Anterior cingulate cortex (tissue), 58 donors: ENCODE data around the gene CHCHD1.
"Not testable (repeated sequence)": the region's sequence is repeated elsewhere in the genome, so short reads cannot be mapped to it uniquely, and the experiment has no call there.

Experiments
- DNase-seq, 58 donors: peaks; one replicate each; lab custom pipeline; 2025; lab: John Stamatoyannopoulos, UW

CHCHD1 gene

GRCh38 chr10:73789659-73790055 lies 7.8 kb downstream of the CHCHD1 start:
- no peak for DNase-seq

- DNase-seq: no peak
Measured at GRCh38 chr10:73790886-73791625, 9.2 kb downstream of the CHCHD1 start.

GRCh38 chr10:73791871-73792400 lies 10.1 kb downstream of the CHCHD1 start:
- DNase-seq: no peak

GRCh38 chr10:73793456-73793855 lies 11.6 kb downstream of the CHCHD1 start:
- DNase-seq: no peak

GRCh38 chr10:73795491-73795890 lies 13.6 kb downstream of the CHCHD1 start:
- not testable (repeated sequence) for DNase-seq

- DNase-seq: not testable (repeated sequence)
Measured at GRCh38 chr10:73796035-73796434, 14.2 kb downstream of the CHCHD1 start.

- no peak for DNase-seq
Measured at GRCh38 chr10:73796766-73797165, 14.9 kb downstream of the CHCHD1 start.

GRCh38 chr10:73797324-73798025 lies 15.6 kb downstream of the CHCHD1 start:
- no peak for DNase-seq

- DNase-seq: no peak
Measured at GRCh38 chr10:73798087-73798486, 16.2 kb downstream of the CHCHD1 start.

GRCh38 chr10:73798927-73799560 lies 17.2 kb downstream of the CHCHD1 start:
- DNase-seq: no peak

- no peak for DNase-seq
Measured at GRCh38 chr10:73799899-73800559, 18.2 kb downstream of the CHCHD1 start.

- peak in 3 of 58 donors; percentile 13 to 48 (median 45) for DNase-seq
Measured at GRCh38 chr10:73800560-73801252, 18.9 kb downstream of the CHCHD1 start.

- peak in 1 of 58 donors; percentile 45 for DNase-seq
Measured at GRCh38 chr10:73801253-73801590, 19.4 kb downstream of the CHCHD1 start.

- no peak for DNase-seq
Measured at GRCh38 chr10:73802276-73802991, 20.6 kb downstream of the CHCHD1 start.

- DNase-seq: no peak
Measured at GRCh38 chr10:73803680-73804286, 21.9 kb downstream of the CHCHD1 start.

GRCh38 chr10:73806176-73806950 lies 24.5 kb downstream of the CHCHD1 start:
- no peak for DNase-seq

- no peak for DNase-seq
Measured at GRCh38 chr10:73807471-73807870, 25.6 kb downstream of the CHCHD1 start.
